HG03108 (cell line): ENCODE data around the gene ICA1L.

Source experiments
- ATAC-seq: cut with Tn5 transposase; IDR thresholded peaks from one replicate; pipeline ENCODE4 v1.9.1; 2021; ENCODE audit warnings: moderate library complexity; ENCODE audit not compliant: unreplicated experiment

Gene ICA1L

DNA sequence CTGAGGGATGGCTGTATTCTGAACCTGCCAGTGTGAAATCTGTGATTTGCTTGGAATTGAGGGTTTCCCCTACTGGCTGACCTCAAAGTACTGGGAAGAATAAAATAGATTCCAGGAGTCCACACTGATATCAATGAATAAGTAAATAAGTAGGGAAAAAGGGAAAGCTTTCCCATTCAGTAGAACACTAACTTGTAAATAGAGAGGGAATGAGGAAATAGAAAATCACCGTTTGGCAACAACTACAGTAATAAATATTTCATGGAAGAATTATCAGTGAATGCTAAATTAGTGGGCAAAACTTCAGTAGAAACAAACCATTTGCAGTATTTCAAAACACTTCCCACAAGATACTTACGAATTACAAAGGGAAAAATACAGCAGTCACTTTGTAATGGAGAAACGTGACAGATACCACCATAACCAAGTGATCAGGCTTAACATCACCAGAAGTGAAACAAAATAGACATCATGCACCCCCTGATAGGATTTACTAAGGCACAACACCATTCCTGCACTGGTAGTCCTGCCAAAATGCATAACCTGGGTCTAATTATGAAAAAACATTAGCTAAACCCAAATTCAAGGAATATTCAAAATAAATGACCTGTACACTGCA, 88.5 kb downstream of the ICA1L start:
- ATAC-seq: no peak

DNA sequence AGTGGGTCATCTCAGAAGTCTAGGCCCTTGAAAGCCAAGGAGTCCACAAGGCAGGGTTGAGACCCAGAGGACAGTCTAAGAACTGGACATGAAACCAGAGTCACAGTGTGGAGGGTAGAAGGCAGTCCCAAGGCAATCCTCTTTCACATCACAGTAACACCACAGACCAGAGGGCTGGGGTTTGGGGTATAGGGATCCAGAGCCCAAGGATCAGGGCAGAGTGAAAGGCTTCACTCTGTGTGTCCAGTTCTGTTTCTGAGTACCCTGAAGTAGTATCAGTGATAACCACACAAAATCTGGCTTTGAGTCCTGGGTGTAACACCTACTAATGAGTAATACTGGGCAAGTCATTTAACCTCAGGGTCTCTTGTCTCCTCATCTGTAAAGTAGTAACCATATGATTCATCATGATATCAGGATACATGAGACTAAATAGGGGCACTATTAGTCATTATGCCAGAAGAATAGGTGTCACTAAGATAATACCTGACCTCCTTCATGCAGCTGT, 91.0 kb downstream of the ICA1L start:
- peak; percentile 92 for ATAC-seq

DNA sequence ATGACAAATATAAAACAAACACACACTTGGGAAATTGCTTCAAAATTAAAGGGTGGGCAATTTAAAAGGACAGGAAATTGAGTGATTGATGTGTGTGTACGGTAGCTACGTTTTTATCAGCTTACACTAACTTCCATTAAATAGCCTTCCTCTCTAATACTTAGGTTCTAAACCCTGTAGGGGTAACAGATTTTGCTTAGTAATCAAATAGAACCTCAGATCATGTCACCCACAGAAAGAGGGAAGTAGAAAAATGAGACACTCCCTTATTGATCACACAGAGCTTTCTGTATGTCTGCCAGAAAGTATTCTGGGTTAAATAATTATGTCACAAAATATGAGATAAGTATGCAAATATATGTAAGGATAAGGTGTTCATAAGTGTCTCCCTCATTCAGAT, 93.3 kb downstream of the ICA1L start:
- no peak for ATAC-seq

DNA sequence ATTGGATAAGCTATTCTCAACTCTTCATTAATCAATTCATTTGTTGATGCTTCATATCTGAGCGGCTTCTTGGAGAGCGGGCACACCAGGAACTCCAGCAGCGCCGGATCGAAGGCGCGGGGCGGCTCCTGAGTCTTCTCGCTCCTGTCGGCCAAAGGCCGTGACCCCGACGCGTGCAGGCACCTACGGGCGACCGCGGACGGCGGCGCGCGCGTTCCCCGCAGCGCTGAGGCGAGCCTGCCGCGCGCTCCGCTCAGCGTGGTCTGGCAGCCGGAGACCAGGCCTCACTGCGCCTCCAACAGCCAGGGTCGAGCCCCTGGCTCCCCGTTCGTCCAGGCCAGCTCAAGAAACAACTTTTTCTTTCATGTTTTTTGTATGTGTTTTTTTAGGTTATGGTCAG, 97.5 kb downstream of the ICA1L start:
- ATAC-seq: no peak

DNA sequence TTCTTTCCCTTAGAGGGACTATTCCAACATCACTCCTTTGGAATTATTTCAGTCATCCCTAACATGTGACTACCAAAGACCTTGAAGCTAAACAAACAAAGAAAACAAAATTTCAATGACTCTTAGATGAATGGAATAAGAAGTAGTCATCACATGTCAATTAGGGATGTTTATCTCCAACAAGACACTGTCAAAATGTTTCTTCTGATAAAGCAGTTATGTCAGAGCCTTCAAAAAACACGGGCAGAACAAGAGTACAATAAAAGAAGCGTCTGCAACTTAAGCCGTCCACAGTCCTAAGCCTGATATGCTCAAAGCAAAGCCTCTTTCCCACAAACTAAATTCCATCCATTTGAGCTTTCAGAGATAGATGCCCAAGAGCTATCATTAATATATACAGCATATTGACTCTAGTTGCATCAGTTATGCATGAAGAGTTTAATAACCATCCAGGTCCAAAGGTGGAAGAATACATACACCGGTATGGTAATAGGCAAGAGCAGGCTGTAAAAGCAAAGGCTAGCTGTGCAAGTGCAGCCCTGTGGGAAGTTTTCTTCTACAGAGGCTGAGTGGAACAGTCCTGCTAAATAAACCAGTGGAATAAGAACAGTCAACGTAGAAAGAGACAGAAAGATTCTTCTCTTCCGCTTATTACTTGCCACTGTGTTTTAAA, 98.1 kb downstream of the ICA1L start:
- ATAC-seq: no peak

DNA sequence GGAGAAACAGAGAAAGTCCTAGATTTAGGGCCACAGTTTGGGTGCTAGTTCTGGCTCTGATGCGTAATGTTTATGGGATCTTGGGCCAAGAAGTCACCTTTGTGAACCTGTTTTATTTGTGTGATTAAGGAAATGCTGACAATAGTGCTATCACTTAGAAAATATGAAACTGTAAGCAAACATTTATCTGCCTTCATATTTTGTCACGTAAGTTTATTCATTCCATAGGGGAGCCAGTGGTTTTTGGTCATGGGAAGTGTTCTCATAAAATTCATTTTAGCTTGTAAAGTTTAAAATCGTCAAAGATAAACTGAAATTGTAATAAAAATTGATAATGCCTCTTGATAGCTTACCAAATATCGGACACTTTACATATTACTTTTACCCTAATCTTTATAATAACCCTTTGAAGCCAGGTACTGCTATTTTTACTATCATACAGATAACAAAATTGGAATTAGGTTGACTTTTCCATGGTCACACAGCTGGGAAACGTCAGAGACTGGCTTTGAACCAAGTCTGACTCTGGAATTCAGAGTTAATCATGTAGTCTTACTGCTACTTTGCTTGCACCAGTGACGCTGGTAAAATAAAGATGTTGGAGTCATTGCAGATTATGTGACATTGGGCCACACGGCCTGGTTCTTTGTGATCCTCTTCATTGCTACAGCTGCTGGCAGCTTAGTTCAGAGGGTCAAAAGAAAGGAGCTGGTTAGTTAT, 99.7 kb downstream of the ICA1L start:
- ATAC-seq: no peak

DNA sequence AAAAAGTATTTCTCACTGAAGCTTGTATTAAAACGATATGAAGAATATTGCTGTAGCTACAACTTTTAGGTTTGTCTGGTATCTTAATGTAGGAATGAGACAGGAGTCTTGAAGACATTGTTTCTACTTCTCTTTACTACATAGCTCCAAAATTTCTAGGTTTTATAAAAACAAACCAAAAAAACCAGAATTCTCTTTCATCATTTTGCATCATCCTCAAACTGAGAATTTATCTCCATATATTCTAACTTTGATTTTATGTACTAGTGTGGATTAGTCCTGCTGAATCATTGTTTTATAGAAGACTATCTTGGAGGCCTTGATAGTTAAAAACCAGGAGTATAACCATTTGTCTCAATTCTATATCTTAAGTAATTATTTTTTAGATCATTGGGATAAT, 100.2 kb downstream of the ICA1L start:
- no peak for ATAC-seq

DNA sequence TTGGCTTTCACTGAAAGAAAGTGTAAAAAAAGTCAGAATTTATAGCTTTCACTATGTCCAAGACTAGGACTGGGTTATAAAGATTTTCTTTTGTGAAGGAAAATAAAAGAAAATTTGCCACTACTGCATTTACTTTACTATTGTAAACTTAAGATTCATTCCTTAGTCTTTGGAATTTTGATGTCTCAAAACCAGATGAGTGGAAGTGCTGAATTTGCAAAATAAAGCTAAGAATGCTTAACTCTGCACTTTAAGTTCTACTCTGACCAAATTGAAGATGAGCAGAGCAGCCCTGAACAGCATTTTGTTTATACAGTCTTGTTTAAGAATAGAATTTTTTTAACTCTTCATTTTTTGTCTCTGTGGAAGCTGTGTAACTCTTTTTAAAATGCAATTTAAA, 102.4 kb downstream of the ICA1L start:
- ATAC-seq: no peak

DNA sequence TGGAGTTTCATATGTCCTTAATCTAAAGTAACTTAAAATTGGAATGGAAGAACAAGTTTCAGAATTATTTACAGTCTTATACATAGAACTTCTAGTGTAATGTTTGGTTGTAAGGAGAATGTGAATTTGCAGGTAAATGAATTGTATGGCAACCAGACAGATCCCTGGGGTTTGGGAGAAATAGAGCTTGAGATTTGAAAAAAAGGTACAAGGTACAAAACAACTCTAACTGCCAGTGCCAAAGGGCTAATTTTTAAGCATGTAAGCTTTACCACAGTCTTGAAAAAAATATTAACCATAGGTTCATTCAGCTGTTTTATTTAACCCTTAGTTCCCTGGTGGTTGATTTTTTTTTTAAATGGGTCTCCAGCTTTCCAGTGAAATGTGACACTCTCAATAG, 103.3 kb downstream of the ICA1L start:
- ATAC-seq: no peak

DNA sequence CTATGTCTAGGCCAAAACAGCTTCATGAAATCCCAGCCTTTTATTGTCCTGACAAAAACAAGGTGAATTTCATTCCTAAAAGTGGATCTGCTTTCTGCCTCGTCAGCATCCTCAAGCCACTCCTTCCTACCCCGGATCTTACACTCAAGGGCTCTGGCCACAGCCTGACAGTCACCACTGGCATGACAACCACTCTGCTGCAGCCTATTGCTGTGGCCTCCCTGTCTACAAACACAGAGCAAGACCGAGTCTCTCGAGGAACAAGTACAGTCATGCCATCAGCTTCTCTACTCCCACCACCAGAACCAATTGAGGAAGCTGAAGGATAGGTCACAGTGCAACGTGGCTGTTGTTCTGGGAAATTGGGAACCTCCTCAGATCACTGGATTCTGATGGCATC, 106.1 kb downstream of the ICA1L start:
- no peak for ATAC-seq

DNA sequence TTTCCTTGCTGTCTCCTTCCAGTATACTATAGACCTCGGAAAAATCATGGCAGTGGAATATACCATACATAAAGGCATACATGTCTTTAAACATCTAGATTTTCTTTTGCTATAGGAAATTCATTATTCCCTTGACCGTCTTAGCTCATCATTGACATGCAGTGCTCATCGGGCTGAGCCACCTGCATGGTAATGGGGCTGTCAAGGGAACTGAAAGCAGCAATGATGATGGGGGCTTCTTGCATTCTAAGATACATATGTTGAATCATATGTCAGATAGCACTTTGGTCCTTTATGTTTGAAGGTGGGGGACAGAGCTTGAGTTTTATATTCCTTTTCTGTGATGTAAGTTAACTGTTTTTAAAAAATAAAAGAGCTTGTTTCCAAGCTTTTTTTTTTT, 106.6 kb downstream of the ICA1L start:
- no peak for ATAC-seq

DNA sequence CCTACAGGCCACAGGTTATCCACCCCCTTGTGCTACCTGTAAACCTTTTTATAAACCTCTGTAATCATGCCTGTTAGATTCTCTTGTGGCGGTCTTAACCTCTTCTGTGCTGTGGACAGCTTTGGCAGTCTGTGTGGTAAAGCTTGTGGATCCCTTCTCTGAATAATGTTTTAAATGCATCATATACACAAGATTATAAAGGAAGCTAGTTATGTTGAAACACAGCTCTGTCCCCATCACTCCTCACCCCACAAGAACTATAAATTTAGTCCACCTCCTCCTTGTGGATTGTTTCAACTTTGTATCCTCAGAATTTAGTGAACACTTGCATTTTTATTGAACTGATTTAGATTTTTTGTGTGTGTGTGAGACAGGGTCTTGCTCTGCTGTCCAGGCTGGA, 107.7 kb downstream of the ICA1L start:
- ATAC-seq: no peak

DNA sequence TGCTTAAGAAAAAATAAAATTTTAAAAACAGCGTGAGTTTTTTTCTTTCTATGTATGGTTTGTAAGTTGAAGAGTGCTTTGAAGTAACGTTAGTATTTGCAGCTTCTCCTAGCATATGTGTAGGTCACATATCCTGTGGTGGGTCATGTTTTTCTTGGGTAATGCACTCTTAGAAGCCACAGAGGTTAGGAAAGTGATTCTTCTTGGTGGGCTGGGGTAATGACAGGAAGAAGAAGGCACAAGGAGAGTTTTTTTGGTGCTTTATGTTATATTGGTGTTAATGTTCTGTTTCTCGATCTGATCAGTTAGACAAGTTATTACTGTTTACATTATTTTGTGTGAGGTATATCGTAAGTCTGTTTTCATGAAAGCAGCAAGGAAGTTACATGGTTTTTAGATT, 109.0 kb downstream of the ICA1L start:
- no peak for ATAC-seq

DNA sequence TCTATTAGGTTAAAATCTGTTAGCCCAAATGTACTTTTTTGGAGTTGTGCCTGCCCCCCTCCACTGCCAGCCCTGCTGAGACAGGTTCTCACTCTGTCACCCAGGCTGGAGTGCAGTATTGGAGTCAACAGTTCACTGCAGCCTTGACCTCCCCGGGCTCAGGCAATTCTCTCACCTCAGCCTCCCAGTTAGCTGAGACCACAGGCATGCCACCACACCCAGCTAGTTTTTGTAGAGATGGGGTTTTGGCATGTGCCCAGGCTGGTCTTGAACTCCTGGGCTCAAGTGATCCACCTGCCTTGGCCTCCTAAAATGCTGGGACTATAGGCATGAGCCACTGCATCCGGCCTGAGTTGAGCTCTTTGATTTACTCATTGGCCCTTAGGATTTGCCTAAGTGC, 110.7 kb downstream of the ICA1L start:
- no peak for ATAC-seq

DNA sequence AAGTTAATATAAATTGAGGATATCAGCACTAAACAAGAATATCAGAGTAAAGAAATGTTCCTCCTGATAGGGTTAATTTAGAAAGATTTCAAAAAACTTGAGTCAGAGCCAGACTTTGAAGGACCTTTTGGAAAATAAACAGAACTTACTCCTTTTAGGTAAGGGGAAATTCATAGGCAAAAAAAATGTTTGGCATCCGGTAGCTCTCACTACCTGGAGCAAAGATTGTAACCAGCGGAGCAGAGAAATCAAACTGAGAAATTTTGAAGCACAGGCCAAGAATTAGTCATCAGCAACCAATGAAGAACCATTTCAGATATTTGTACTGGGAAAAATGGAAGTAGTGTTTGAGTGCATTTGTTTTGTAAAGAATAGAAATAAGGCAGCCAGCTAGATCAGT, 113.0 kb downstream of the ICA1L start:
- ATAC-seq: no peak

DNA sequence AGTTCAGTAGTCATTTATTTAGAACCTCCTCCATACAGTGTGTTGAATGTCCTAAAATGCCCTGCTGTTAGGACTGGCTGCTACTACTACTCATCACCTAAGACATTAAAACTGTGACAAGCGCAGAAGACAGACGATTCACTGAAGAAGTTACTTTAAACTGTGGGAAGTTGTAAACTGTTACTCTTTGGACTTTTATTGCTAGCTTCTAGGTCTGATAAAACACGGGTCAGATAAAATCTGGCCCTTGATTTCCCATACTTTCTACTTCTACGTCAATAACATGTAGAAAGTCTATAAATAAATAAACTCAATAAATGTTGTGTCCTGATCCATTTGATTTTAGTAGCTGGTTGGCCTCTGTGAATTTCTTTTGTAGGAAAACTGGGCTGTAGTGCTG, 113.4 kb downstream of the ICA1L start:
- no peak for ATAC-seq

DNA sequence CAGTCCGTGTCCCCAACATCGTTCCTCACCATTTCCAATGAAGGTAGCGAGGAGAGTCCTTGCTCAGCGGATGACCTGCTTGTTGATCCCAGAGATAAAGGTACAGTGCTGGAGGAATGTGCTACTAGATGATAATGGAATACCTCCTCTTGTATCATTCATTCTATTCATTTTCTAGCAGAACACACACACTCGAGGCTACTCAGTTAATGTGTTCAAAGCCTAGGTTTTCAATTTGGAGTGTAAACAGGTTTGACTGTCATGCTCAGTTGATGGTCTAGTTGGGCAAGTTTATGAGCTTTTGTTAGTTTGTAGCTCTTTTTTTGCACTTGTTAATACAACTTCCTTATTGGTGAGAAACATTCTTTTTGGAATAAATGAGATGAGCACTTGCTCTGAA, 114.2 kb downstream of the ICA1L start:
- no peak for ATAC-seq

DNA sequence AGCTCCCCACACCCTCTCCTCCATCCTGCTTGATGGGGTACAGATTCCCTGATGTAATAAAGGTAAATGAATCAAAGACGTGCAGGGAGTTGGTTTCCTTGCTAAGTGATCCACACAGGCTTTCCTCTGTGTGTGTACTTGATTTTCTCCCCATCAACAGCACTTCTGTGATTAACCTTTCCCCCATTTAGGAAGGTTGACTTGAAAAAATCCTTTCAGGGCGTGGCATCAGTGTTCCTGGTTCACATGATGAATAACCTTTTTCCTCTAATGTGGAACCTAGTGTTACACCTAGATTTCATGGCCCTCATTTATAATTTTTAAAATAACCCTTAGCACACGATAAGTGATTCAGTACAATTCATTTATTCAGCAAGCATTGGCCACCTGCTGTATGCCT, 115.0 kb downstream of the ICA1L start:
- ATAC-seq: no peak

DNA sequence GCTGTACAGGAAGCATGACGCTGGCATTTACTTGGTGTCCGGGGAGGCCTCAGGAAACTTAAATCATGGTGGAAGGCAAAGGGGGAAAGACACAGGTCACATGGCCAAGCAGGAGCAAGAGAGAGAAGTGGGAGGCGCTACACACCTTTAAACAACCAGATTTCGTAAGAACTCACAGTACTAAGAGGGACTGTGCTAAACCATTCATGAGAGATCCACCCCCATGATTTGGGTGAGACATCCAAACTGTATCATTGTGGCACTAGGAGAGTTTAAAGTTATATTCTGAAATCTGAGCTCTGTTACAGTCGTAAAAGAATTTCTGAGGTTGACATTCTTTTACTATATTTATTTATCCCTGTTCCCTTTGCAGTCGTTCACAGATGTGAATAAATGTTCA, 116.6 kb downstream of the ICA1L start:
- ATAC-seq: no peak

DNA sequence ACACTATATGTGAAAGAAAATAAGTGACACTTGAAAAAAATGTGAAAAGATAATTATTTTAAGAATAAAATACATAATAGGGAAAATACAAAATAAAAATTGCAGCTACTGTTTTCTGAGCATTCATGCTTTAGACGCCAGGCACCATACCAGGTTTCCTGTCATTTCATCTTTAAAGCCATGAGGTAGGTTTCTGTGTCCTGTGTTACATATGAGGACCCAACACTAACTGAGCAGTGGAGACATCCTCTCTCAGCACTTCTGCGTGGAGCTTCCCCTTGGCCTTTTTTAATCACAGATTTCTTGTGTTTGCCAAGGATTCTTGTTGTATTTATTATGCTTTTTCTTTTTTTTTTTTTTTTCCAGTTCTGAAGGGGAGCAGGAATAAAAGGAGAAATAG, 119.5 kb downstream of the ICA1L start:
- ATAC-seq: no peak

DNA sequence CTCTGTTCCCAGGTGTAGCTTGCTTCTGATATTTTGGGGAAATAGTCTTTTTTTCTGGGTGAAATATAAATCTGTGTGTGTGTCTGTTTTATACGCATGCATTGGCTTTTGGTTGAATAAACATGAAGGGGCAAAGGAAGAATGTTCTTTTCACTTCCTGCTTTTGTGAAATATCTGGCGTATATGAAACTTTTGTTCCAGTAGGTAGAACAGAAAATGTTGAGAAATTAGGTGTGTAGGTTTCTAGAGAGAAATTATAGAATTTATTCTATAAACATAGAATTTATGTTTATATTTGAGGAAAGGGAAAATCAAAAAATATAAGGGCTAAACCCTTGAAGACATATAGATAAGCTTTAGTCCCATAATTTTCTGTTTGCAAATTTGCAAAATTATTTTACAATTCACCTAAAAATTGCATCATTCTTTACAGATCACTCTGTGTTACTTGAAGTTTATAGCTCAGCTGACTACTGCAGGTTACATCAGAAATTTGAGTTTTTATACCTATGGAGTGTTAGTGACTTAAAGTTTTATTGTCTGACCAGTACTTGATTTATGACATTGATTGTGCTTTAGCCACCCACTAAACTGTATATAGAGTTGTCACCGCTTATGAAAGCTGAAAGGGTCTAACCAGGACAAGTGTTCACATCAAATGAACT, 120.7 kb downstream of the ICA1L start:
- ATAC-seq: no peak

DNA sequence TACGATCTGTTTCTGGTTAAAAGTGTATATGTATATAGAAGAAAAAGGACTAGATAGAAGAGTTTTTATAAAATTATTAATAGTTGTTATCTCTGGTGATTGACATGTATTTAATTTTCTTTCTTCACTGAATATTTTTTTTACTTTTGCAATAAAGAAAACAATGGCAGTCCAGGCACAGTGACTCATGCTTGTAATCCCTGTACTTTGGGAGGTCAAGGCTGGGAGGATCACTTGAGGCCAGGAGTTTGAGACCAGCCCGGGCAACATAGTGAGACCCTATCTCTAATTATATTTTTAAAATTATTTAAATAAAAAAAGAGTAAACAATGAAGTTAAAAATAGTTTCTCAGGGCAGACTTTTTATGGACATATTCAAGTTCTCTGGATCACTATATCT, 122.1 kb downstream of the ICA1L start:
- ATAC-seq: no peak
